ENCODE measurements around the gene OSBPL2.

DNA sequence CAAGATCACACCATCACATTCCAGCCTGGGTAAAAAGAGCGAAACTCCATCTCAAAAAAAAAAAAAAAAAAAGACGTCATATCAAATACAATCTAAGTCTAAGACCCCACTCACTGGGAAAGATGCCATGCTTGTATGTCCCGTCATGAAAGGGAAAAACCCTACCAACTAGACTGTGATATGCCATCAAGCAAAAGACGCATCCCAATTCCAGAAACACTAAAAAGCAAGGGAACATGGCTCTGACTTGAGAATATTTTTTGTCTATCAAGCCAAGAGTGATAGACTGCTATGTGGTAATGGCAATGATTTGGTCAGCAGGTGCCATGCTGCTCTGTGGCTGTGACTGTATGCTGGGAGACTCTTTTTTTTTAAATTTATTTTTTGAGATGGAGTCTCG, 105.8 kb downstream of the OSBPL2 start:
- TF ChIP-seq, protein P1, sequence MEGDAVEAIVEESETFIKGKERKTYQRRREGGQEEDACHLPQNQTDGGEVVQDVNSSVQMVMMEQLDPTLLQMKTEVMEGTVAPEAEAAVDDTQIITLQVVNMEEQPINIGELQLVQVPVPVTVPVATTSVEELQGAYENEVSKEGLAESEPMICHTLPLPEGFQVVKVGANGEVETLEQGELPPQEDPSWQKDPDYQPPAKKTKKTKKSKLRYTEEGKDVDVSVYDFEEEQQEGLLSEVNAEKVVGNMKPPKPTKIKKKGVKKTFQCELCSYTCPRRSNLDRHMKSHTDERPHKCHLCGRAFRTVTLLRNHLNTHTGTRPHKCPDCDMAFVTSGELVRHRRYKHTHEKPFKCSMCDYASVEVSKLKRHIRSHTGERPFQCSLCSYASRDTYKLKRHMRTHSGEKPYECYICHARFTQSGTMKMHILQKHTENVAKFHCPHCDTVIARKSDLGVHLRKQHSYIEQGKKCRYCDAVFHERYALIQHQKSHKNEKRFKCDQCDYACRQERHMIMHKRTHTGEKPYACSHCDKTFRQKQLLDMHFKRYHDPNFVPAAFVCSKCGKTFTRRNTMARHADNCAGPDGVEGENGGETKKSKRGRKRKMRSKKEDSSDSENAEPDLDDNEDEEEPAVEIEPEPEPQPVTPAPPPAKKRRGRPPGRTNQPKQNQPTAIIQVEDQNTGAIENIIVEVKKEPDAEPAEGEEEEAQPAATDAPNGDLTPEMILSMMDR (IDR thresholded peaks at IDR 0.05 in 2 of 3, conservative IDR thresholded peaks at IDR 0.05 in 1 of 3; ENCODE audit: insufficient read depth in 2 of 3, low read depth in 1 of 3, low read length in 3 of 3): no peak
- TF ChIP-seq HNRNPLL (IDR thresholded peaks at IDR 0.05; ENCODE audit: low read depth, low read length, poor library complexity, severe bottlenecking): no peak
- TF ChIP-seq ESRRB (CRISPR knock-in tag; IDR thresholded peaks at IDR 0.05; ENCODE audit: borderline replicate concordance): no peak
- no peak for TF ChIP-seq ZNF134 (CRISPR knock-in tag; conservative IDR thresholded peaks at IDR 0.05)
- no peak for TF ChIP-seq ZNF282 (CRISPR knock-in tag; IDR thresholded peaks at IDR 0.05)

Measured in K562 (cell line).